GM12872 (cell line): ENCODE data around the gene GJB5.

ENCODE experiments used
- TF ChIP-seq, protein P1 (sequence below): IDR thresholded peaks from 3 replicates; pipeline ENCODE4 v1.5.1; 2011; ENCODE audit warnings: low read depth, mild to moderate bottlenecking, low read length, moderate library complexity; ENCODE audit not compliant: insufficient read depth

Gene GJB5

GRCh38 chr1:34754964-34755637 lies at the start of gene GJB5:
GJB5 (plus strand) TSS chr1:34755047; CDS start chr1:34757331, 2,284 bp downstream.
- TF ChIP-seq, protein P1, sequence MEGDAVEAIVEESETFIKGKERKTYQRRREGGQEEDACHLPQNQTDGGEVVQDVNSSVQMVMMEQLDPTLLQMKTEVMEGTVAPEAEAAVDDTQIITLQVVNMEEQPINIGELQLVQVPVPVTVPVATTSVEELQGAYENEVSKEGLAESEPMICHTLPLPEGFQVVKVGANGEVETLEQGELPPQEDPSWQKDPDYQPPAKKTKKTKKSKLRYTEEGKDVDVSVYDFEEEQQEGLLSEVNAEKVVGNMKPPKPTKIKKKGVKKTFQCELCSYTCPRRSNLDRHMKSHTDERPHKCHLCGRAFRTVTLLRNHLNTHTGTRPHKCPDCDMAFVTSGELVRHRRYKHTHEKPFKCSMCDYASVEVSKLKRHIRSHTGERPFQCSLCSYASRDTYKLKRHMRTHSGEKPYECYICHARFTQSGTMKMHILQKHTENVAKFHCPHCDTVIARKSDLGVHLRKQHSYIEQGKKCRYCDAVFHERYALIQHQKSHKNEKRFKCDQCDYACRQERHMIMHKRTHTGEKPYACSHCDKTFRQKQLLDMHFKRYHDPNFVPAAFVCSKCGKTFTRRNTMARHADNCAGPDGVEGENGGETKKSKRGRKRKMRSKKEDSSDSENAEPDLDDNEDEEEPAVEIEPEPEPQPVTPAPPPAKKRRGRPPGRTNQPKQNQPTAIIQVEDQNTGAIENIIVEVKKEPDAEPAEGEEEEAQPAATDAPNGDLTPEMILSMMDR = no peak

GRCh38 chr1:34705077-34705476 lies 49.8 kb upstream of the GJB5 start:
- TF ChIP-seq, protein P1 = no peak

DNA sequence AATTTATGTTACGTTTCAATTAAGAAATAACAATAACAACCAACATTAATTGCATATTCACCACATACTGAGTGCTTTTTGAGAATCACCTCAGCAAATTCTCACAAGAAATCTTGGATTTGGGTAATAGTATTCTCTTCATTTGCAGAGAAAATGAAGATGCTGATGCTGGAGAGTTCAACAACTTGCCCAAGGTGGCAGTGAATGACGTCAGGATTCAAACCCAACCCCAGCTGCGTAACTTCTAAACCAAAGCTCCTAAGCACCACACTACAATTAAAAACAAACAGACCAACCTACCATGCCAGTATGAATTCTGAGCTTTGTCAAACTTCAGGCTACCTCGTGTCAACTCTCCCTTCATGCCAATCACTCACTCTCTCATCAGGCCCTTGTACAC lies 46.7 kb upstream of the GJB5 start:
- TF ChIP-seq, protein P1 = no peak

- TF ChIP-seq, protein P1 = no peak
Observed at GRCh38 chr1:34709547-34709946, 45.3 kb upstream of the GJB5 start.

DNA sequence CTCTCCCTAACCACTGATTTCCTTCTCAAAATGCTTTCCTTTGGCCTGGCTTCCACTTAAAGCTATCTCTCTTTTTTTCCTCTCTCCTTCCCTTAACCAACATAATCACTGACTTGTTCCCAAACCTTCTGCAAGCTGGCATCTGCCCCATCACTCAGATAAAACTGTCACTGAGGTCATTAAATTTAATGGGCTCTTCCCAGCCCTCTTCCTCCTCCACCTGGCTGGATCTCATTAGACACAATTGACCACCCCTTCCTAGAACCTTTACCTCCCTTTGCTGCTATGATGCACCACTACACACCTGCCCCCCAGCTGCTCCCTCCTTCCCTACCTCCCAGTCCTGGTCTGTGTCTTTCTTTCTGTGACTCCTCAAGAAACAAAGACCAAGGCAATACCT lies 44.0 kb upstream of the GJB5 start:
- TF ChIP-seq, protein P1 = no peak

DNA sequence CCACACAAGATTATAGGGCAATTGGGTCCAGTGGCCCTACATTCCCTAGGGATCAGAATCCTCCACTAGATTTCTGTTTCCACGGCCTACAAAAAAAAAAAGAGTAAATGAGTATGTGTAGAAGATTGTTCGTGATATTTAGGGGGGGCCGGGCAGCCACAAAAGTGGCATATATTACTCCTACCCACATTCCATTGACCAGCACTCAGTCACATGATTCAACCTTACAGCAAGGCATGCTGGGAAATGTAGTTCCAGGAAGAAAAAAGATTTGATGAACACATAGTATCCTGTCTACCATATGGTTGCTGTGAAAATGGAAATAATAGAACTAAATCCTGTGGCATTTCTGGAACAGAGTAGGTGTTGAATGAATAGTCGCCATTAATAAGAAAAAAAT lies 43.4 kb upstream of the GJB5 start:
- TF ChIP-seq, protein P1 = no peak

DNA sequence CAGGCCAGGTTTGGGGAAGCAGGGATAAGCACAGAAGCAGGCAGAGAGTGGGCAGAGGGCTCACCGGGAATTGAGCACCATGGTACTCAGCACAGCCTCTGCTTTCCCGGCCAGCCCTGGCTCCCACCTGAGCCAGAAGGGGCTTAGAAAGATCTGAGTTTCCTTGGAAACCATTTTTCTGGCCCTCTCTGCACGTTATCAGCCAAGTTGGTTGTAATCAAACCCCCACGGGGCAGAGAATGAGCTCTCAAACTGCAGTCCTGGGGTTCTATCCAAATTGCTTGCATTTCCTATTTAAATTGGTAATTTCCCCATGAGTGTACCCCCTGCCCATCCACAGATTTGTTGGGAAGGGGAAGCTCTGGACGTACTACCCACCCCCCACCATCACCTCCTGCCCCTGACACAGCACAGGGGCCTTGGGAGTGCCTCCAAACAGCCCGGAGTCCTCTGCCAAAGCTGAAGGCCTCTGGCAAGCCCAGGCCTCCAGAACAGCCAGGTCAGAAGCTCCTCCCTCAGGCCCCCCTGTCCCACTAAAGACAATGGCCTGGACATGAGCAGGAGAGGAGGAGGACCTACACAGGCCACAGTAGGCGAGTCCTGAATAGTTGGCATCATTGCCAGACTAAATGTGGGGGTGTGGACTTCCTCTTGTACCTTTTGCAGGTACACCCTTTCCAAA lies 42.7 kb upstream of the GJB5 start:
- TF ChIP-seq, protein P1 = no peak
